K562 (cell line): ENCODE measurements around the gene OTUB2. TPM values are rescaled to one million over a fixed set of nuclear protein-coding genes. Genes with fewer than 3 reads are reported as not detected.

Experiments
- ATAC-seq: fragments of 200-7000 bp; cut with Tn5 transposase; 3 replicates; pipeline ENCODE4 v1.9.1; 2020; ENCODE audit warnings: moderate library complexity
- BruUV-seq: library from RNA; stranded (reverse); fragments of 400-500 nt; replicated peaks from 2 replicates; lab custom pipeline; 2021; lab: Mats Ljungman, UMichigan
- CTCF ChIA-PET: fragments of 300-600 bp; formaldehyde crosslinking; extraction: SDS; loops from one replicate; lab custom pipeline; 2021; ENCODE audit warnings: low intra/inter-chr PET ratio; lab: Yijun Ruan, JAX
- POLR2A ChIA-PET: fragments of 300-600, 350-650 bp; sonication (Branson Sonifier 250); formaldehyde crosslinking; extraction: SDS; loops from one replicate; lab custom pipeline; 2021; ENCODE audit warnings: antibody characterized with exemption, inconsistent platforms; lab: Yijun Ruan, JAX
- DNase-seq, 4 experiments: peaks; one replicate each; pipeline versions ENCODE4 v3.0.0 to v3.0.0-alpha.2; 2011 to 2018; ENCODE audit warnings: low spot score in 3 of 4, mixed read lengths in 3 of 4; ENCODE audit errors: extremely low read depth in 1 of 4
- FAIRE-seq: peaks from 2 replicates; lab custom pipeline; 2011; peaks lifted over from hg19 to GRCh38; lab: Jason Lieb, UNC
- H2AFZ ChIP-seq: 2 replicates; pipeline ENCODE4 v1.6.0; 2011; ENCODE audit warnings: low read depth, low read length, control low read depth, inconsistent platforms
- H3K27ac ChIP-seq: fragments of 200-600 bp; 3 replicates; pipeline ENCODE4 v1.8.0; 2011; ENCODE audit warnings: low read depth, mild to moderate bottlenecking, control low read depth, inconsistent platforms, low read length, moderate library complexity, mixed read lengths; ENCODE audit errors: extremely low read depth
- H3K27me3 ChIP-seq, 2 experiments: fragments of 300-600 bp in 1 of 2; 2 replicates in 1 of 2; 3 replicates in 1 of 2; pipeline versions ENCODE4 v1.6.0 to v1.8.0; 2011; ENCODE audit warnings: inconsistent platforms in 2 of 2, low read length in 2 of 2, mild to moderate bottlenecking in 1 of 2, mixed read lengths in 1 of 2, moderate library complexity in 1 of 2; ENCODE audit not compliant: control insufficient read depth in 2 of 2, insufficient read depth in 2 of 2
- H3K36me3 ChIP-seq: fragments of 300-600 bp; 3 replicates; pipeline ENCODE4 v1.8.0; 2011; ENCODE audit warnings: mild to moderate bottlenecking, low read length, inconsistent platforms; ENCODE audit not compliant: control insufficient read depth, insufficient read depth
- H3K4me1 ChIP-seq, 2 experiments: fragments of 200-600 bp in 1 of 2; replicated peaks in 1 of 2; 2 replicates in 1 of 2; 3 replicates in 1 of 2; pipeline versions ENCODE4 v1.5.1 to v1.8.0; 2011; ENCODE audit warnings: inconsistent platforms in 2 of 2, low read length in 2 of 2, mild to moderate bottlenecking in 1 of 2, mixed read lengths in 1 of 2, moderate library complexity in 1 of 2; ENCODE audit not compliant: control insufficient read depth in 2 of 2, insufficient read depth in 2 of 2
- H3K4me2 ChIP-seq: 2 replicates; pipeline ENCODE4 v1.6.1; 2011; ENCODE audit warnings: low read length, control low read depth, inconsistent platforms, mixed read lengths; ENCODE audit not compliant: insufficient read depth
- H3K4me3 ChIP-seq: fragments of 200-600 bp; sonication (generic), shearing (Covaris generic); 2 replicates; pipeline ENCODE4 v1.5.1; 2016; ENCODE audit warnings: control low read depth, inconsistent platforms
- H3K79me2 ChIP-seq: fragments of 200-600 bp; 3 replicates; pipeline ENCODE4 v1.8.0; 2011; ENCODE audit warnings: low read length, inconsistent platforms; ENCODE audit not compliant: control insufficient read depth, insufficient read depth
- H3K9ac ChIP-seq, 2 experiments: 2 replicates each; pipeline versions ENCODE4 v1.6.0 to v1.6.1; 2011; ENCODE audit warnings: low read depth in 2 of 2, low read length in 2 of 2, control low read depth in 1 of 2, inconsistent platforms in 1 of 2, mild to moderate bottlenecking in 1 of 2, mixed read lengths in 1 of 2; ENCODE audit not compliant: insufficient read depth in 1 of 2
- H3K9me1 ChIP-seq: one replicate; pipeline ENCODE4 v1.6.0; 2011; ENCODE audit warnings: inconsistent platforms, mild to moderate bottlenecking, low read length, moderate library complexity; ENCODE audit not compliant: control insufficient read depth, insufficient read depth
- H3K9me3 ChIP-seq: replicated peaks from 2 replicates; pipeline ENCODE4 v1.5.1; 2011; ENCODE audit warnings: low read depth, low read length, inconsistent platforms; ENCODE audit not compliant: control insufficient read depth, insufficient read depth
- H4K20me1 ChIP-seq: replicated peaks from 2 replicates; pipeline ENCODE4 v1.6.1; 2011; ENCODE audit warnings: low read length, inconsistent platforms, mixed read lengths; ENCODE audit not compliant: control insufficient read depth, insufficient read depth
- BCOR ChIP-seq: fragments of 450-650 bp; IDR thresholded peaks from 2 replicates; pipeline ENCODE4 v1.6.1; 2016
- DPF2 ChIP-seq: fragments of 450-650 bp; IDR thresholded peaks from 2 replicates; pipeline ENCODE4 v1.6.1; 2016
- ESRRA ChIP-seq: fragments of 450-650 bp; IDR thresholded peaks from 2 replicates; pipeline ENCODE4 v1.6.1; 2014; ENCODE audit warnings: low read depth, mild to moderate bottlenecking, moderate library complexity, borderline replicate concordance
- GTF2E2 ChIP-seq: fragments of 200-800 bp; sonication (Bioruptor generic); IDR thresholded peaks from 2 replicates; pipeline ENCODE4 v1.6.1; 2016; ENCODE audit warnings: missing genetic modification characterization, missing compliant biosample characterization
- GTF3C2 ChIP-seq: IDR thresholded peaks from 3 replicates; pipeline ENCODE4 v1.6.1; 2011; ENCODE audit warnings: borderline replicate concordance, mild to moderate bottlenecking, moderate library complexity; ENCODE audit not compliant: insufficient read length; ENCODE audit errors: extremely low read depth
- NR1H2 ChIP-seq: sonication (generic); formaldehyde crosslinking; IDR thresholded peaks from 2 replicates; pipeline ENCODE4 v1.4.0; 2020; ENCODE audit warnings: mild to moderate bottlenecking, missing genetic modification reagents
- SMAD4 ChIP-seq: fragments of 250-450 bp; sonication (Bioruptor Pico); conservative IDR thresholded peaks from 2 replicates; pipeline ENCODE4 v1.8.0; 2021; ENCODE audit warnings: inconsistent platforms, mild to moderate bottlenecking, moderate library complexity
- ZBTB17 ChIP-seq: fragments of 450-650 bp; formaldehyde crosslinking; IDR thresholded peaks from 2 replicates; pipeline ENCODE4 v1.4.0; 2020; ENCODE audit warnings: mild to moderate bottlenecking
- ZC3H8 ChIP-seq: fragments of 450-650 bp; IDR thresholded peaks from 2 replicates; pipeline ENCODE4 v1.6.1; 2017
- ZNF384 ChIP-seq: IDR thresholded peaks from 2 replicates; pipeline ENCODE4 v1.6.1; 2012; ENCODE audit warnings: low read depth, low read length, improper control_type of control experiment
- ZNF512 ChIP-seq: IDR thresholded peaks from 2 replicates; pipeline ENCODE4 v1.6.1; 2016; ENCODE audit warnings: missing genetic modification characterization, missing compliant biosample characterization
- ZNF561 ChIP-seq: fragments of 450-650 bp; formaldehyde crosslinking; conservative IDR thresholded peaks from 2 replicates; pipeline ENCODE4 v1.4.0; 2020; ENCODE audit warnings: mild to moderate bottlenecking, moderate library complexity
- WGBS: fragments of 100-300 bp; shearing (Covaris generic); methylation state at CpG from one replicate; pipeline ENCODE4 v1.1.6; 2016; ENCODE audit warnings: low coverage, mixed read lengths; ENCODE audit not compliant: insufficient coverage; ENCODE audit errors: missing lambda C conversion rate; 5-methylcytosine and 5-hydroxymethylcytosine counted together
- in situ Hi-C: fragments of 300-500 bp; cut with MboI; formaldehyde crosslinking; loops from 4 replicates; pipeline ENCODE4 v1.15.0; 2018; ENCODE audit warnings: inconsistent platforms, mixed read lengths
- intact Hi-C: fragments of 100-400 bp; cut with micrococcal nuclease; formaldehyde crosslinking; loops from 2 replicates; pipeline ENCODE4 v1.14.2; 2022
- polyA plus RNA-seq, 8 experiments: library from polyadenylated mRNA; depleted of rRNA in 4 of 8; stranded (reverse) in 5 of 8; unstranded in 3 of 8; fragments of >200 nt; fragmentation: Nextera tagmentation in 2 of 8; fragmentation: Illumina TruSeq in 1 of 8; extraction: Ambion mirVana in 2 of 8; extraction: Trizol in 1 of 8; gene quantifications; 2 replicates each; pipeline versions ENCODE4 v1.2.1 to v1.2.3, GENCODE V29; 2011 to 2014; ENCODE audit warnings: inconsistent platforms in 1 of 8, missing spikeins in 1 of 8
- total RNA-seq, 7 experiments: library from RNA; depleted of rRNA in 6 of 7; stranded (reverse); fragments of >200 nt in 6 of 7; fragmentation: Illumina TruSeq in 2 of 7; extraction: Trizol in 2 of 7; gene quantifications; 2 replicates each; pipeline versions ENCODE4 v1.2.1 to v1.2.3, GENCODE V29; 2011 to 2021; ENCODE audit warnings: low replicate concordance in 1 of 7

Gene OTUB2
- total and polyA plus RNA-seq, 9 of the 15 experiments (the other 6 are each of a cell fraction or from before 2014, with no cell fraction given): 0.01 to 0.31 (median 0.11) TPM

GRCh38 chr14:93987376-93987775 lies 38.8 kb upstream of the OTUB2 start:
- H4K20me1 ChIP-seq: no peaks in the 10 kb centered on the region
- no TSS peak for BruUV-seq
- H3K27ac ChIP-seq: no peak overlapping the region
- intact Hi-C loops: no loop called here
- POLR2A ChIA-PET: no interaction called here
- H3K9me1 ChIP-seq: peaks cover 2% of the 10 kb centered on the region
- no peaks in the 10 kb centered on the region for H3K79me2 ChIP-seq
- FAIRE-seq: no peak
- no peaks in the 10 kb centered on the region for H3K4me1 ChIP-seq
- TF ChIP-seq ZBTB17 (CRISPR knock-in tag) (no peak), GTF2E2 (tag) (no peak), ESRRA (no peak), NR1H2 (CRISPR knock-in tag) (no peak), GTF3C2 (no peak), ZNF384 (no peak), DPF2 (no peak), ZNF561 (CRISPR knock-in tag) (no peak), ZC3H8 (no peak), SMAD4 (CRISPR knock-in tag) (no peak), ZNF512 (no peak), BCOR (no peak)
- TF ChIP-seq, all 486 proteins: peak for 0
- DNase-seq (no peak), ATAC-seq (no peak)
- WGBS: 1% methylated on average over 9 of the region's 12 CpGs
- Histone ChIP-seq H3K27me3 (peaks cover 0 to 25% of the 10 kb centered on the region in 2 experiments; a peak in 3 of 5 replicates), H3K9ac (no peak overlapping the region), H2AFZ (no peak overlapping the region), H3K4me3 (no peak overlapping the region), H3K4me2 (no peak overlapping the region), H3K9me3 (no peaks in the 10 kb centered on the region), H3K36me3 (no peaks in the 10 kb centered on the region)
- CTCF ChIA-PET: no interaction called here
- in situ Hi-C loops: no loop called here
